ENCODE measurements around the gene NAAA. TPM values are rescaled to one million over a fixed set of nuclear protein-coding genes. Genes with fewer than 3 reads are reported as not detected.
"Not testable (repeated sequence)": the region's sequence is repeated elsewhere in the genome, so short reads cannot be mapped to it uniquely, and the experiment has no call there.

Gene NAAA
- total RNA-seq, 6 experiments from 2014 or later = 27.1 to 33.8 (median 30.4) TPM

GRCh38 chr4:75916091-75916661, 24.6 kb downstream of the NAAA start:
- Mint-ChIP-seq H3K36me3 (ENCODE audit: low read depth) (peaks cover 6% of the 10 kb centered on the region; the same call in 1 of the 2 replicates), H3K9me3 (no peaks in the 10 kb centered on the region), H3K4me3 (no peak overlapping the region), H3K27ac (peak overlapping the region; percentile 67), H3K4me1 (ENCODE audit: low read depth) (peaks cover 10% of the 10 kb centered on the region), H3K27me3 (ENCODE audit: insufficient read depth) (no peaks in the 10 kb centered on the region)
- TF ChIP-seq, protein P1, sequence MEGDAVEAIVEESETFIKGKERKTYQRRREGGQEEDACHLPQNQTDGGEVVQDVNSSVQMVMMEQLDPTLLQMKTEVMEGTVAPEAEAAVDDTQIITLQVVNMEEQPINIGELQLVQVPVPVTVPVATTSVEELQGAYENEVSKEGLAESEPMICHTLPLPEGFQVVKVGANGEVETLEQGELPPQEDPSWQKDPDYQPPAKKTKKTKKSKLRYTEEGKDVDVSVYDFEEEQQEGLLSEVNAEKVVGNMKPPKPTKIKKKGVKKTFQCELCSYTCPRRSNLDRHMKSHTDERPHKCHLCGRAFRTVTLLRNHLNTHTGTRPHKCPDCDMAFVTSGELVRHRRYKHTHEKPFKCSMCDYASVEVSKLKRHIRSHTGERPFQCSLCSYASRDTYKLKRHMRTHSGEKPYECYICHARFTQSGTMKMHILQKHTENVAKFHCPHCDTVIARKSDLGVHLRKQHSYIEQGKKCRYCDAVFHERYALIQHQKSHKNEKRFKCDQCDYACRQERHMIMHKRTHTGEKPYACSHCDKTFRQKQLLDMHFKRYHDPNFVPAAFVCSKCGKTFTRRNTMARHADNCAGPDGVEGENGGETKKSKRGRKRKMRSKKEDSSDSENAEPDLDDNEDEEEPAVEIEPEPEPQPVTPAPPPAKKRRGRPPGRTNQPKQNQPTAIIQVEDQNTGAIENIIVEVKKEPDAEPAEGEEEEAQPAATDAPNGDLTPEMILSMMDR (IDR thresholded peaks at IDR 0.05) = peak; percentile 85
- peak; percentile 46 for DNase-seq

- no peak for DNase-seq
- Mint-ChIP-seq H3K9me3 (no peaks in the 10 kb centered on the region), H3K27ac (no peak overlapping the region), H3K4me3 (no peak overlapping the region), H3K4me1 (ENCODE audit: low read depth) (peaks cover 16% of the 10 kb centered on the region), H3K27me3 (ENCODE audit: insufficient read depth) (peaks cover 1% of the 10 kb centered on the region; the same call in 1 of the 2 replicates), H3K36me3 (ENCODE audit: low read depth) (no peaks in the 10 kb centered on the region)
- TF ChIP-seq, protein P1 (IDR thresholded peaks at IDR 0.05) = no peak
Measured at GRCh38 chr4:75912968-75913367, 27.8 kb downstream of the NAAA start.

GRCh38 chr4:75910831-75911230, 30.0 kb downstream of the NAAA start:
- H3K9me3 Mint-ChIP-seq; DNase-seq; H3K27ac Mint-ChIP-seq; H3K36me3 Mint-ChIP-seq (ENCODE audit: low read depth); H3K4me1 Mint-ChIP-seq (ENCODE audit: low read depth); H3K4me3 Mint-ChIP-seq; H3K27me3 Mint-ChIP-seq (ENCODE audit: insufficient read depth): not testable (repeated sequence)

GRCh38 chr4:75909405-75909804, 31.4 kb downstream of the NAAA start:
- no peak for DNase-seq
- Mint-ChIP-seq H3K4me1 (ENCODE audit: low read depth) (peaks cover 6% of the 10 kb centered on the region; the same call in 1 of the 2 replicates), H3K27ac (no peak overlapping the region), H3K27me3 (ENCODE audit: insufficient read depth) (peaks cover 6% of the 10 kb centered on the region; the same call in 1 of the 2 replicates), H3K9me3 (no peaks in the 10 kb centered on the region), H3K4me3 (no peak overlapping the region), H3K36me3 (ENCODE audit: low read depth) (no peaks in the 10 kb centered on the region)
- TF ChIP-seq, protein P1 (IDR thresholded peaks at IDR 0.05) = no peak

DNA sequence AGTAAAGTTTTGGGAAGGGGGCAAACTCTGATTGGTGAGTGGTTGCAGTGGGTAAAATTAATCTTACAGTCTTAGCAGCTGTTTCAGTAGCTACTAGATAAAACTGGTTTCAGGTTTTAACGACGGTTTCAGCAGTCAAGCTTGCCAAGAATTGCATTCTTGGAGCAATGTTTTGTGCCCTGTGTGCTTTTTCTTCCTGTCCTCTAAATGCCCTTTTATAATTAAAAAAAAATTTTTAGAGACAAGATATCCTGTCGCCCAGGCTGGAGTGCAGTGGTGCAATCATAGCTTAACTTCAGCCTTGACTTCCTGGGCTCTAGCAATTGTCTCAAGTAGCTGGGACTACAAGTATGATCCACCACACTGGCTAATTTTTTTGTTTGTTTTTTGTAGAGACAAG, 32.3 kb downstream of the NAAA start:
- no peaks in the 10 kb centered on the region for H3K9me3 Mint-ChIP-seq
- H3K27ac Mint-ChIP-seq = no peak overlapping the region
- H3K36me3 Mint-ChIP-seq (ENCODE audit: low read depth) = no peaks in the 10 kb centered on the region
- TF ChIP-seq, protein P1 (IDR thresholded peaks at IDR 0.05) = no peak
- H3K4me1 Mint-ChIP-seq (ENCODE audit: low read depth) = peaks cover 6% of the 10 kb centered on the region; the same call in 1 of the 2 replicates
- H3K4me3 Mint-ChIP-seq = no peak overlapping the region
- DNase-seq = no peak
- H3K27me3 Mint-ChIP-seq (ENCODE audit: insufficient read depth) = peaks cover 6% of the 10 kb centered on the region; the same call in 1 of the 2 replicates

DNA sequence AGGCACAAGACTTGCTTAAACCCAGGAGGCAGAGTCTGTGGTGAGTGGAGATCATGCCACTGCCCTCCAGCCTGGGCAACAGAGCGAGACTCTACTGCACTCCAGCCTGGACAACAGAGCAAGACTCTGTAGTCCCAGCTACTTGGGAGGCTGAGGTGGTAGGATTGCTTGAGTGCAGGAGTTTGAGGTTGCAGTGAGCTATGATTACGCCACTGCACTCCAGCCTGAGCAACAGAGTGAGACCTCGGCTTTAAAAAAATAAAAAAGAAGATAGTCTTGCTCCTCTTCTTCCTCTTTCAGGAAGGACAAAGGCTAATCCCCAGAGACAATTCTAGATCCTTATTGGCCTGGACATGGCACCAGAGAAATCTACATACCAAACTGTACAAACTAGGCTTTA, 32.8 kb downstream of the NAAA start:
- DNase-seq = no peak
- Mint-ChIP-seq H3K4me3 (no peak overlapping the region), H3K4me1 (ENCODE audit: low read depth) (peaks cover 6% of the 10 kb centered on the region; the same call in 1 of the 2 replicates), H3K27me3 (ENCODE audit: insufficient read depth) (peaks cover 6% of the 10 kb centered on the region; the same call in 1 of the 2 replicates), H3K36me3 (ENCODE audit: low read depth) (no peaks in the 10 kb centered on the region), H3K27ac (no peak overlapping the region), H3K9me3 (no peaks in the 10 kb centered on the region)
- TF ChIP-seq, protein P1 (IDR thresholded peaks at IDR 0.05) = no peak
